Lung (tissue), 12 donors: ENCODE results near the gene TMEM63C. TPM values are rescaled to one million over a fixed set of nuclear protein-coding genes. Genes with fewer than 3 reads are reported as not detected.

ENCODE experiments used
- ATAC-seq: fragments of 200-7000 bp; cut with Tn5 transposase; one replicate; pipeline ENCODE4 v1.9.1; 2020; ENCODE audit warnings: moderate number of reproducible peaks; ENCODE audit not compliant: insufficient read depth, low FRiP score
- DNase-seq, 3 donors: peaks; one replicate each; pipeline ENCODE4 v3.0.0-alpha.2; 2013 to 2017
- H3K27ac ChIP-seq, 2 donors: one replicate each; pipeline ENCODE4 v1.5.1; 2013; ENCODE audit warnings: mild to moderate bottlenecking in 2 of 2, moderate library complexity in 2 of 2, control low read depth in 1 of 2, inconsistent platforms in 1 of 2, low read depth in 1 of 2, low read length in 1 of 2
- H3K27me3 ChIP-seq, 3 donors: one replicate each; pipeline ENCODE4 v1.5.1; 2013; ENCODE audit warnings: low read length in 2 of 3; ENCODE audit not compliant: control insufficient read depth in 3 of 3, insufficient read depth in 3 of 3
- H3K36me3 ChIP-seq, 4 donors: one replicate each; pipeline ENCODE4 v1.5.1; 2013; ENCODE audit warnings: low read length in 4 of 4, mild to moderate bottlenecking in 1 of 4, moderate library complexity in 1 of 4; ENCODE audit not compliant: control insufficient read depth in 4 of 4, insufficient read depth in 4 of 4
- H3K4me1 ChIP-seq, 5 donors: one replicate each; pipeline ENCODE4 v1.5.1; 2013; ENCODE audit warnings: low read length in 5 of 5, mild to moderate bottlenecking in 2 of 5, moderate library complexity in 1 of 5; ENCODE audit not compliant: control insufficient read depth in 5 of 5, insufficient read depth in 5 of 5
- H3K4me3 ChIP-seq: one replicate; pipeline ENCODE4 v1.5.1; 2013; ENCODE audit warnings: mild to moderate bottlenecking, control low read depth, moderate library complexity
- H3K9ac ChIP-seq, 2 donors: one replicate each; pipeline ENCODE4 v1.5.1; 2013; ENCODE audit warnings: low read length in 2 of 2, control low read depth in 1 of 2; ENCODE audit not compliant: insufficient read depth in 1 of 2
- H3K9me3 ChIP-seq, 4 donors: one replicate each; pipeline ENCODE4 v1.5.1; 2013; ENCODE audit warnings: low read length in 3 of 4, mild to moderate bottlenecking in 1 of 4, moderate library complexity in 1 of 4; ENCODE audit not compliant: control insufficient read depth in 4 of 4, insufficient read depth in 3 of 4
- CTCF ChIP-seq: IDR thresholded peaks from 2 replicates; pipeline ENCODE4 v1.5.1; 2012; ENCODE audit warnings: mild to moderate bottlenecking; ENCODE audit errors: control extremely low read depth, extremely low read depth
- WGBS, 2 donors: extraction: QIAGEN DNeasy Blood & Tissue Kit; methylation state at CpG; one replicate each; pipeline ENCODE4 v1.1.7; 2013; 5-methylcytosine and 5-hydroxymethylcytosine counted together
- polyA plus RNA-seq, 2 donors: library from polyadenylated mRNA; stranded (reverse); fragments of 200-250 nt; gene quantifications; one replicate each; pipeline ENCODE4 v1.2.1, GENCODE V29; 2013
- total RNA-seq, 2 donors: library from RNA; depleted of rRNA in 1 of 2; stranded (reverse); fragments of >200 nt in 1 of 2; gene quantifications; one replicate each; pipeline ENCODE4 v1.2.1, GENCODE V29; 2014 to 2021
- donor health status: control.
- donor health status: control.
- donor health status: Bipolar disorder and iron deficiency.
- donor health status: healthy.
- donor health status: DM: yes; HTN: yes; CAD: no.

The TMEM63C gene
- total and polyA plus RNA-seq, 4 donors, result 0.20 to 1.2 (median 0.45) TPM

- DNase-seq, result no peak
- Histone ChIP-seq H3K4me1 (peaks cover 0 to 16% (median 5%) of the 10 kb centered on the region in 5 donors), H3K27ac (peak overlapping the region in 1 of 2 donors; percentile 20), H3K9ac (no peak overlapping the region), H3K4me3 (no peak overlapping the region), H3K9me3 (no peaks in the 10 kb centered on the region), H3K36me3 (peaks cover 9 to 19% (median 12%) of the 10 kb centered on the region in 4 donors), H3K27me3 (no peaks in the 10 kb centered on the region)
- WGBS, 2 donors, result 51 to 60% methylated on average over 4 of the region's 4 CpGs
- peak; percentile 73 for ATAC-seq
- TF ChIP-seq CTCF, result no peak
Measured at GRCh38 chr14:77303417-77304156, 122.0 kb downstream of the TMEM63C start.

GRCh38 chr14:77305696-77306095, 124.1 kb downstream of the TMEM63C start:
- no peak for ATAC-seq
- 85 to 88% methylated on average over 4 of the region's 4 CpGs for WGBS, 2 donors
- Histone ChIP-seq H3K9ac (no peak overlapping the region), H3K27me3 (no peaks in the 10 kb centered on the region), H3K36me3 (peaks cover 9 to 17% (median 11%) of the 10 kb centered on the region in 4 donors), H3K4me3 (no peak overlapping the region), H3K27ac (no peak overlapping the region), H3K9me3 (no peaks in the 10 kb centered on the region), H3K4me1 (peaks cover 0 to 16% (median 5%) of the 10 kb centered on the region in 5 donors)
- DNase-seq, result peak in 2 of 3 donors; percentile 27 to 28
- no peak for TF ChIP-seq CTCF

GRCh38 chr14:77306416-77306815, 124.8 kb downstream of the TMEM63C start:
- H3K4me3 ChIP-seq, result no peak overlapping the region
- DNase-seq (peak in 1 of 3 donors; percentile 20), ATAC-seq (no peak)
- H3K4me1 ChIP-seq, result peaks cover 0 to 13% (median 5%) of the 10 kb centered on the region in 5 donors
- H3K27me3 ChIP-seq, result no peaks in the 10 kb centered on the region
- WGBS, 2 donors, result 79 to 85% methylated on average over 3 of the region's 3 CpGs
- peaks cover 9 to 16% (median 11%) of the 10 kb centered on the region in 4 donors for H3K36me3 ChIP-seq
- H3K9me3 ChIP-seq, result no peaks in the 10 kb centered on the region
- TF ChIP-seq CTCF, result no peak
- H3K9ac ChIP-seq, result no peak overlapping the region
- H3K27ac ChIP-seq, result no peak overlapping the region
